GM06990 (cell line): Measurements from ENCODE around the gene SLC8A3.

Source experiments
- DNase-seq: peaks from one replicate; pipeline ENCODE4 v3.0.0-alpha.2; 2011; ENCODE audit not compliant: insufficient read length; ENCODE audit errors: extremely low read depth
- H3K27me3 ChIP-seq: replicated peaks from 2 replicates; pipeline ENCODE4 v1.6.0; 2011; ENCODE audit warnings: low read length; ENCODE audit not compliant: control insufficient read depth, insufficient read depth
- H3K36me3 ChIP-seq: 2 replicates; pipeline ENCODE4 v1.5.1; 2011; ENCODE audit warnings: low read length; ENCODE audit not compliant: control insufficient read depth, insufficient read depth
- H3K4me3 ChIP-seq: replicated peaks from 2 replicates; pipeline ENCODE4 v1.5.1; 2011; ENCODE audit warnings: low read depth, mild to moderate bottlenecking, control low read depth, low read length
- TF ChIP-seq, protein P1 (sequence below): IDR thresholded peaks from 2 replicates; pipeline ENCODE4 v1.5.1; 2011; ENCODE audit warnings: low read length, control low read depth, mild to moderate bottlenecking, inconsistent platforms; ENCODE audit not compliant: insufficient read depth, poor library complexity, severe bottlenecking

The SLC8A3 gene

DNA sequence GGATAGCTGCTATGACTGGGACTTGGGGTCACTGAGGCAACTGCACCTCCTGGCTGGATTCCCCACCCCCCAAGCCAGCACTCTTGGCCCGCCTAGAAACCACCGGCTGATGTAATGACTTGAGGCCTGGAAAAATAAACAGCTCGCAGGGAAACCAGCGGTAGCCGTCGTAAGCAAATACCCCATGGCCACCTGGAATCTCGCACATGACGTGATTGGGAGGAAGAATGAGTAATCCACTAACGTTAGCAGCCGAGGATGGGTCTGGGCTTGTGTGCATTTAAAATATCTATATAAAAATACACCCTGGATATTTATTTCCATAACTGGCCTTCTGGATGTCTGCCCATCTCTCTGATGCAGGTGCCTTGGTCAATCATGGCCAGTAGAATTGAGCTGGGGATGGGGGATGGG is 189.5 kb downstream of the SLC8A3 start:
- Histone ChIP-seq H3K27me3 (no peaks in the 10 kb centered on the region; the same call in 1 of the 2 replicates), H3K4me3 (no peak overlapping the region), H3K36me3 (no peaks in the 10 kb centered on the region)
- TF ChIP-seq, protein P1, sequence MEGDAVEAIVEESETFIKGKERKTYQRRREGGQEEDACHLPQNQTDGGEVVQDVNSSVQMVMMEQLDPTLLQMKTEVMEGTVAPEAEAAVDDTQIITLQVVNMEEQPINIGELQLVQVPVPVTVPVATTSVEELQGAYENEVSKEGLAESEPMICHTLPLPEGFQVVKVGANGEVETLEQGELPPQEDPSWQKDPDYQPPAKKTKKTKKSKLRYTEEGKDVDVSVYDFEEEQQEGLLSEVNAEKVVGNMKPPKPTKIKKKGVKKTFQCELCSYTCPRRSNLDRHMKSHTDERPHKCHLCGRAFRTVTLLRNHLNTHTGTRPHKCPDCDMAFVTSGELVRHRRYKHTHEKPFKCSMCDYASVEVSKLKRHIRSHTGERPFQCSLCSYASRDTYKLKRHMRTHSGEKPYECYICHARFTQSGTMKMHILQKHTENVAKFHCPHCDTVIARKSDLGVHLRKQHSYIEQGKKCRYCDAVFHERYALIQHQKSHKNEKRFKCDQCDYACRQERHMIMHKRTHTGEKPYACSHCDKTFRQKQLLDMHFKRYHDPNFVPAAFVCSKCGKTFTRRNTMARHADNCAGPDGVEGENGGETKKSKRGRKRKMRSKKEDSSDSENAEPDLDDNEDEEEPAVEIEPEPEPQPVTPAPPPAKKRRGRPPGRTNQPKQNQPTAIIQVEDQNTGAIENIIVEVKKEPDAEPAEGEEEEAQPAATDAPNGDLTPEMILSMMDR = no peak
- DNase-seq = no peak

DNA sequence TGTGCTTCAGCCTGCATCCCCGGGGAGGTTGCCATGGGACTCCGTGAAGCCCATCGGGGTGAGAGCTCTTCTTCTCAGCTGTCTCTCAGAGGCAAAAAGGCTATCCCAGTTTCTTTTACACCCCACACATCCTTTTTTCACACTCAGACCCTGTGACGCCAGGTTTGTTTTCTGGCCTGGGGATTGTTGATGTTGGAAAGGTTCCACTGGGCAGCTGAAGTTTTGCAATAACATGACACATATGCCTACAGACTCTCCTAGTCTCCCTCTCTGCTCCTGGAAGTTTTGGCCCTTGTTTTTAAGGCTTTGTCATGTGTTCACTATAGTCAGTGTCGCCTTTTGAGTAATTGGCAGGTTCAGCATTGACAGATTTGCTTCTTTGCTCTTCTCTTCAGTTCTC is 190.9 kb downstream of the SLC8A3 start:
- Histone ChIP-seq H3K4me3 (no peak overlapping the region), H3K27me3 (no peaks in the 10 kb centered on the region; the same call in 1 of the 2 replicates), H3K36me3 (no peaks in the 10 kb centered on the region)
- DNase-seq = no peak
- TF ChIP-seq, protein P1 = no peak

DNA sequence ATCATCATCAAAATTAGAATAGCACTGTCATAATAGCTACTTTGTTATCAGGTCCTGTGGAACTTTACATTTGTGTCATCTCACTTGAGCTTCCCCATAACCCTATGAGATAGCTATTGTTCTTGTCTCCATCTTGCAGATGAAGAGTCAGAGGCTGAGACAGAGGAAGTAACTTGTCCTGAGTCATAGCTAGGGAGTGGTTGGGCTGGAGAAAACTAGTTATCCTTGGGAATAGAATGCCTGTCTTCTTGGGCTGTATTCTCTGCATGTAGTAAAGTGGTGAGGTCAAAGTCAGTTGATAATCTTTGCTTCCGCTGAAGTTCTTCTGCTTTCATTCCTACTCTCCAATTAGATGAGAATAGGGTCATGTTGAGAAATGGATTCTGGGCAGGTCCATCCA is 192.5 kb downstream of the SLC8A3 start:
- H3K4me3 ChIP-seq = no peak overlapping the region
- TF ChIP-seq, protein P1 = no peak
- H3K27me3 ChIP-seq = no peaks in the 10 kb centered on the region; the same call in none of the 2 replicates
- no peaks in the 10 kb centered on the region for H3K36me3 ChIP-seq
- DNase-seq = no peak
